ENCODE measurements around the gene TPO.
"Not testable (repeated sequence)": the region's sequence is repeated elsewhere in the genome, so short reads cannot be mapped to it uniquely, and the experiment has no call there.

Gene TPO

GRCh38 chr2:1563084-1563857 is 150.0 kb downstream of the TPO start:
- no peak for DNase-seq

GRCh38 chr2:1563943-1564891 is 151.0 kb downstream of the TPO start:
- no peak for DNase-seq

- DNase-seq: no peak
These were observed 154.5 kb downstream of the TPO start for GRCh38 chr2:1567556-1568344.

- DNase-seq: not testable (repeated sequence)
These were observed 155.0 kb downstream of the TPO start for GRCh38 chr2:1568345-1568668.

GRCh38 chr2:1569879-1570450 is 156.7 kb downstream of the TPO start:
- DNase-seq: no peak

- no peak for DNase-seq
These were observed 158.5 kb downstream of the TPO start for GRCh38 chr2:1571477-1572417.

- DNase-seq: no peak
These were observed 159.4 kb downstream of the TPO start for GRCh38 chr2:1572638-1573037.

- no peak for DNase-seq
These were observed 164.6 kb downstream of the TPO start for GRCh38 chr2:1577846-1578245.

GRCh38 chr2:1581257-1581964 is 168.1 kb downstream of the TPO start:
- DNase-seq: not testable (repeated sequence)

- no peak for DNase-seq
These were observed 168.8 kb downstream of the TPO start for GRCh38 chr2:1581965-1582625.

- no peak for DNase-seq
These were observed 169.7 kb downstream of the TPO start for GRCh38 chr2:1582891-1583341.

- DNase-seq: no peak
These were observed 170.8 kb downstream of the TPO start for GRCh38 chr2:1584051-1584531.

- DNase-seq: no peak
These were observed 171.6 kb downstream of the TPO start for GRCh38 chr2:1584691-1585485.

- DNase-seq: no peak
These were observed 172.4 kb downstream of the TPO start for GRCh38 chr2:1585635-1586034.

GRCh38 chr2:1586251-1586922 is 173.1 kb downstream of the TPO start:
- DNase-seq: no peak

GRCh38 chr2:1586923-1587840 is 173.9 kb downstream of the TPO start:
- DNase-seq: no peak

Data from NCI-H2081 treated with DMSO at 0.1 percent for 48 hours (cell line).